GM06990 (cell line): ENCODE results near the gene MAPKAPK2.
A peak's percentile ranks its signal among the peaks of the same experiment; 100 is the strongest.

Experiments
- DNase-seq: peaks from one replicate; pipeline ENCODE4 v3.0.0-alpha.2; 2011; ENCODE audit not compliant: insufficient read length; ENCODE audit errors: extremely low read depth
- H3K27me3 ChIP-seq: replicated peaks from 2 replicates; pipeline ENCODE4 v1.6.0; 2011; ENCODE audit warnings: low read length; ENCODE audit not compliant: control insufficient read depth, insufficient read depth
- H3K36me3 ChIP-seq: 2 replicates; pipeline ENCODE4 v1.5.1; 2011; ENCODE audit warnings: low read length; ENCODE audit not compliant: control insufficient read depth, insufficient read depth
- H3K4me3 ChIP-seq: replicated peaks from 2 replicates; pipeline ENCODE4 v1.5.1; 2011; ENCODE audit warnings: low read depth, mild to moderate bottlenecking, control low read depth, low read length
- TF ChIP-seq, protein P1 (sequence below): IDR thresholded peaks from 2 replicates; pipeline ENCODE4 v1.5.1; 2011; ENCODE audit warnings: low read length, control low read depth, mild to moderate bottlenecking, inconsistent platforms; ENCODE audit not compliant: insufficient read depth, poor library complexity, severe bottlenecking

MAPKAPK2 gene

DNA sequence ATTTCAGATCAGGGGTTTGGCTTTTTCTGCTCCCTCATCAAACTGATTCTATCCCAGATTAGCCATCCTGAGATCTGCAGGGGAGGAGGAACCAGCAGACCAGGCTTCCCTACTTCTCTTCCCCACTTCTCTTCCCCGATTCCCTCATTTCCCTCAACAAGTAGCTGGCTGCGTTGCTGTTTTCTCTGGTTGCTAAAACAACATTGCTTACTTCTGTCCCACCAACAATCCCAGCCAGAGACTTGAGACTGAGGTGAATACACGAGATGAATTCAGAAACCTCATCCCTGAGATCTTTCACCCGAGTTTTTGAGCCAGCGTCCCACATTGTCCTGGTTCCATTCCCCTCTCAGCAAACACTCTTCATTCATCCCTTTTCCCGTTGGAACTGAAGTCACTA lies 27.0 kb upstream of the MAPKAPK2 start:
- Histone ChIP-seq H3K27me3 (no peaks in the 10 kb centered on the region), H3K4me3 (no peak overlapping the region), H3K36me3 (no peaks in the 10 kb centered on the region)
- no peak for DNase-seq
- TF ChIP-seq, protein P1, sequence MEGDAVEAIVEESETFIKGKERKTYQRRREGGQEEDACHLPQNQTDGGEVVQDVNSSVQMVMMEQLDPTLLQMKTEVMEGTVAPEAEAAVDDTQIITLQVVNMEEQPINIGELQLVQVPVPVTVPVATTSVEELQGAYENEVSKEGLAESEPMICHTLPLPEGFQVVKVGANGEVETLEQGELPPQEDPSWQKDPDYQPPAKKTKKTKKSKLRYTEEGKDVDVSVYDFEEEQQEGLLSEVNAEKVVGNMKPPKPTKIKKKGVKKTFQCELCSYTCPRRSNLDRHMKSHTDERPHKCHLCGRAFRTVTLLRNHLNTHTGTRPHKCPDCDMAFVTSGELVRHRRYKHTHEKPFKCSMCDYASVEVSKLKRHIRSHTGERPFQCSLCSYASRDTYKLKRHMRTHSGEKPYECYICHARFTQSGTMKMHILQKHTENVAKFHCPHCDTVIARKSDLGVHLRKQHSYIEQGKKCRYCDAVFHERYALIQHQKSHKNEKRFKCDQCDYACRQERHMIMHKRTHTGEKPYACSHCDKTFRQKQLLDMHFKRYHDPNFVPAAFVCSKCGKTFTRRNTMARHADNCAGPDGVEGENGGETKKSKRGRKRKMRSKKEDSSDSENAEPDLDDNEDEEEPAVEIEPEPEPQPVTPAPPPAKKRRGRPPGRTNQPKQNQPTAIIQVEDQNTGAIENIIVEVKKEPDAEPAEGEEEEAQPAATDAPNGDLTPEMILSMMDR: no peak

DNA sequence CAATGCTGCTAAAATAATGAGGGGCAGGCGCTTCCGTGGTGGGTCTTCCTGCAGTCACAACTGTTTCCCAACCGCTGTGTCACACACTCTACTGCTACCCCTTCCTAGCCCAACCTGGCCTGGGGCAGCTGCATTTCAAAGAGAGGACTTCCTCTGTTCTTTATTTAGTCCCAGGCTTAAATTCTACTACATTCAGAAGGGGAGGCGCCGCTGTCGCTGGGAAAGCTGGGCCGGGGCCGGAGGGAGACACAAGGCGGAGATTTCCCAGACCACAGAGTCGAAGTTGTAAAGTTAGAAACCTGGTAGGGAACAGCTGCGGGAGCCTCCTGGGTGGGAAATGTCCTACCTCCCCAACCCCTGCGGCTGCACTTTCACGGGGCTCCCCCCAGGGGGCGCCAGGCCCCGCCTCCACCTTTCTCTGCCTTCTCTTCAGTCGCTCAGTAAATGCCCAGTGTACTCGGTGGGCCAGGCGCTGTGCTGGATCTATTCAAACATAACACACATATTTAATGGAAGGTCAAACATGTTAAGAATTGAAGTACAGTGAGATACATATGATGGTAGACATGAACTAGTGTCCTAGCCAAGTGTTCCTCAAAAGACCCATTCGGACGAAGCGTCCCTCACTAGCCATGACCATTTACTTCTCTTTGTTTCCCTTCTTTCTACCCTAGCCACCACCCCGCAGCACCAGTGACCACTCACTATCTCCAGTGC lies 26.3 kb upstream of the MAPKAPK2 start:
- no peak overlapping the region for H3K4me3 ChIP-seq
- no peaks in the 10 kb centered on the region for H3K27me3 ChIP-seq

DNA sequence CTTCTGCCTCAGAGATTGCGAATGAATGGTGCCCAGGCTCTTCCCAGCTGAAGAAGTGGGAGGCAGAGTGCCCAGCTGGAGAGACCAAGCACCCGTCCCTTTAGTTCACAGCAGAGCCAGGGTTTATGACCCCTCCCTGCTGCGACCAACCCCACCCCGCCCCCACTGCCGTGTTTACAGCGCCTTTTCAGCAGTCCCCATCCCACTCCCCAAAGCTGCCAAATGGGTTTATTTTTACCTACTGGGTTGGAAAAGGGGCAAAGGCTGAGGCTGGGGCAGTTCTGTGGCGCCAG lies 25.8 kb upstream of the MAPKAPK2 start:
- H3K36me3 ChIP-seq: no peaks in the 10 kb centered on the region
- TF ChIP-seq, protein P1: no peak
- no peaks in the 10 kb centered on the region for H3K27me3 ChIP-seq
- no peak overlapping the region for H3K4me3 ChIP-seq
- DNase-seq: no peak

More for the DNA sequence above, 26.3 kb upstream of the MAPKAPK2 start:
- peak; percentile 64 for DNase-seq
- no peaks in the 10 kb centered on the region for H3K36me3 ChIP-seq
- TF ChIP-seq, protein P1: peak; percentile 100

DNA sequence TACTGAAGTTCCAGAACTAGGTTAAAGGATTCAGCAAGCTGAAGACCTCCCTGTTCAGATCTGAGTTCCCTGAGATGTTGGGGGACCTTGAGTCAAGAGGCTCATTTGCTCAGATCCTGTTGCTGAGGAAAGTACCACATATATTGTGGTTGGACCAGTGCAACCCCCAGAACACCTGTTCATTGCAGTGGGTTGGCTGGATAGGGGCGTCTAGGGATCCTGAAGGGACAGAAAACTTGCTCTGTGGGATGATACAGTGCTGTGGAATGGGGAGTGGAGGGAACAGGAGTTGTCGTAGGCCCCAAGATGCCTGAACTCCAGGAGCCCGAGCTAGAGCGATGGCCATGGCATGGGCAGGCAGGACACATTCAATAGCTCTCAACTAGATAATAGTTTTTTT lies 24.6 kb upstream of the MAPKAPK2 start:
- no peaks in the 10 kb centered on the region for H3K27me3 ChIP-seq
- no peak for DNase-seq
- TF ChIP-seq, protein P1: no peak
- H3K36me3 ChIP-seq: no peaks in the 10 kb centered on the region
- no peak overlapping the region for H3K4me3 ChIP-seq

DNA sequence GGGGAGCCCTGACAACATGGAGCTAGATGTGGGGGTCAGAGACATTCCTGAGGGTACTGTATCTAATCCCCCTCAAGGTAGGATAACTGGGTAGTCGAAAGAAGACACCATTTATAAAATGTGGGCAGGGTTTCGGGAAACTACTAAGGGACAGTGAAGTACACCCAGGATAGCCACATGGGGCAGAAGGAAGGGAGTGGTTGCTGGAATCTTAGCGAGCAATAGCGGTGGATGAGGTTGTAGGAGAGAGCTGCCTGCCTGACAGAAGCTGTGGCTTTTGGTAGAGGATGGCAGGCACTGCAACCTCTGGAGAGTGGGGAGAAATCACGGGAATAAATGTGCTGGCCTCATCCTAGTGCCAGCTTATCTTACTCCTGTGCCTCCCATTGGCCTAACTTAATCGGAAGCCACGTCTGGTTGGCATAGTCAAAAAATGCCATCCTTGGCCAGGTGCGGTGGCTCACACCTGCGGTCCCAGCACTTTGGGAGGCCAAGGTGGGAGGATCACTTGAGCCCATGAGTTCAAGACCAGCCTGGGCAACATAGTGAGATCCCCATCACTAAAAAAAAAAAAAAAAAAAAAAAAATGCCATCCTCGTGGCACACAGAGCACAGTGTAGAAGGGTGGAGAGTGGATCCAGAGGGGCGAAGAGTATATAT lies 23.4 kb upstream of the MAPKAPK2 start:
- DNase-seq: no peak
- Histone ChIP-seq H3K27me3 (no peaks in the 10 kb centered on the region), H3K36me3 (no peaks in the 10 kb centered on the region), H3K4me3 (no peak overlapping the region)
- TF ChIP-seq, protein P1: no peak
